HepG2 (cell line): Measurements from ENCODE around the gene DNAJC5. TPM values are rescaled to one million over a fixed set of nuclear protein-coding genes. Genes with fewer than 3 reads are reported as not detected.
A peak's percentile ranks its signal among the peaks of the same experiment; 100 is the strongest.

Source experiments
- ATAC-seq: fragments of 200-7000 bp; cut with Tn5 transposase; 3 replicates; pipeline ENCODE4 v1.9.1; 2020; ENCODE audit warnings: mild to moderate bottlenecking, moderate library complexity
- BruUV-seq: library from RNA; stranded (reverse); fragments of 400-500 nt; replicated peaks from 2 replicates; lab custom pipeline; 2021; lab: Mats Ljungman, UMichigan
- CTCF ChIA-PET: fragments of 300-600 bp; formaldehyde crosslinking; extraction: SDS; loops from one replicate; lab custom pipeline; 2021; ENCODE audit warnings: low total read pairs, inconsistent platforms, low intra/inter-chr PET ratio; lab: Yijun Ruan, JAX
- POLR2A ChIA-PET: fragments of 350-600 bp; sonication (Branson Sonifier 250); formaldehyde crosslinking; loops from one replicate; lab custom pipeline; 2020; ENCODE audit warnings: antibody characterized with exemption, inconsistent platforms; lab: Yijun Ruan, JAX
- DNase-seq: peaks from one replicate; pipeline ENCODE4 v3.0.0-alpha.2; 2015; ENCODE audit warnings: low spot score
- FAIRE-seq: peaks from 3 replicates; lab custom pipeline; 2011; peaks lifted over from hg19 to GRCh38; lab: Jason Lieb, UNC
- H2AFZ ChIP-seq: one replicate; pipeline ENCODE4 v1.6.1; 2011; ENCODE audit warnings: low read length, inconsistent platforms
- H3K27ac ChIP-seq: fragments of 300-600 bp; 3 replicates; pipeline ENCODE4 v1.8.0; 2011; ENCODE audit warnings: mixed run types, mild to moderate bottlenecking, mixed read lengths, low read length, inconsistent platforms; ENCODE audit not compliant: insufficient read depth; ENCODE audit errors: extremely low read length
- H3K27me3 ChIP-seq, 2 experiments: fragments of 200-600 bp in 1 of 2; 2 replicates in 1 of 2; 3 replicates in 1 of 2; pipeline versions ENCODE4 v1.6.0 to v1.8.0; 2011; ENCODE audit warnings: low read length in 2 of 2, mild to moderate bottlenecking in 2 of 2, moderate library complexity in 2 of 2, inconsistent platforms in 1 of 2; ENCODE audit not compliant: insufficient read depth in 2 of 2, control insufficient read depth in 1 of 2
- H3K36me3 ChIP-seq, 2 experiments: fragments of 200-600 bp in 1 of 2; replicated peaks in 1 of 2; 2 replicates in 1 of 2; 3 replicates in 1 of 2; pipeline versions ENCODE4 v1.5.1 to v1.8.0; 2011; ENCODE audit warnings: low read length in 2 of 2, inconsistent platforms in 1 of 2; ENCODE audit not compliant: insufficient read depth in 2 of 2, control insufficient read depth in 1 of 2
- H3K4me1 ChIP-seq: 2 replicates; pipeline ENCODE4 v1.5.1; 2012; ENCODE audit warnings: low read length, inconsistent platforms; ENCODE audit not compliant: insufficient read depth
- H3K4me2 ChIP-seq: 2 replicates; pipeline ENCODE4 v1.6.0; 2011; ENCODE audit warnings: low read depth, low read length, inconsistent platforms
- H3K4me3 ChIP-seq, 3 experiments: fragments of 200-600 bp in 1 of 3; sonication (generic), shearing (Covaris generic) in 1 of 3; replicated peaks in 1 of 3; 2 replicates each; pipeline ENCODE4 v1.5.1; 2011 to 2016; ENCODE audit warnings: low read length in 3 of 3, inconsistent platforms in 2 of 3, low read depth in 2 of 3, mild to moderate bottlenecking in 2 of 3, control low read depth in 1 of 3, mixed read lengths in 1 of 3; ENCODE audit not compliant: insufficient read depth in 1 of 3
- H3K79me2 ChIP-seq: one replicate; pipeline ENCODE4 v1.6.1; 2011; ENCODE audit warnings: low read length, inconsistent platforms; ENCODE audit not compliant: insufficient read depth
- H3K9ac ChIP-seq: 2 replicates; pipeline ENCODE4 v1.6.0; 2011; ENCODE audit warnings: mild to moderate bottlenecking, low read depth, low read length, inconsistent platforms; ENCODE audit not compliant: insufficient read depth
- H3K9me3 ChIP-seq: 2 replicates; pipeline ENCODE4 v1.5.1; 2012; ENCODE audit warnings: mild to moderate bottlenecking, low read length
- H4K20me1 ChIP-seq: 2 replicates; pipeline ENCODE4 v1.6.0; 2011; ENCODE audit warnings: inconsistent platforms, mild to moderate bottlenecking, low read length, moderate library complexity; ENCODE audit not compliant: insufficient read depth
- POLR2A ChIP-seq, 2 experiments: IDR thresholded peaks; 2 replicates each; pipeline ENCODE4 v1.6.1; 2011; ENCODE audit warnings: low read depth in 2 of 2, low read length in 2 of 2, mild to moderate bottlenecking in 1 of 2, moderate library complexity in 1 of 2; ENCODE audit not compliant: insufficient read depth in 1 of 2
- POLR2G ChIP-seq: fragments of 200-400 bp; formaldehyde crosslinking; IDR thresholded peaks from 2 replicates; pipeline ENCODE4 v1.6.1; 2018; ENCODE audit warnings: mild to moderate bottlenecking, low read depth, low read length, moderate library complexity
- RBM22 ChIP-seq: fragments of 200-400 bp; formaldehyde crosslinking; optimal IDR thresholded peaks from 2 replicates; pipeline ENCODE3; 2017; ENCODE audit warnings: mild to moderate bottlenecking, low read length, moderate library complexity
- SP4 ChIP-seq: sonication (generic); formaldehyde crosslinking; IDR thresholded peaks from 2 replicates; pipeline ENCODE4 v1.8.1; 2023; ENCODE audit warnings: mild to moderate bottlenecking, missing genetic modification reagents
- ZBTB38 ChIP-seq: sonication (generic); formaldehyde crosslinking; IDR thresholded peaks from 2 replicates; pipeline ENCODE4 v1.5.1; 2020; ENCODE audit warnings: mild to moderate bottlenecking, missing genetic modification reagents
- ZNF589 ChIP-seq: sonication (generic); formaldehyde crosslinking; conservative IDR thresholded peaks from 2 replicates; pipeline ENCODE4 v1.8.0; 2022; ENCODE audit warnings: mild to moderate bottlenecking, moderate library complexity, missing genetic modification reagents
- ZNF83 ChIP-seq: sonication (generic); formaldehyde crosslinking; IDR thresholded peaks from 2 replicates; pipeline ENCODE4 v1.4.0; 2020; ENCODE audit warnings: missing genetic modification reagents, mild to moderate bottlenecking, borderline replicate concordance
- WGBS: methylation state at CpG from one replicate; pipeline ENCODE4 v1.1.6; 2017; ENCODE audit warnings: low lambda C conversion rate; 5-methylcytosine and 5-hydroxymethylcytosine counted together
- in situ Hi-C: cut with HindIII; loops from 2 replicates; pipeline ENCODE4 v1.10.0; 2017; ENCODE audit warnings: low pct_unique_long_range_greater_than_20kb; ENCODE audit not compliant: extremely low pct_ligation_motif_present
- intact Hi-C: fragments of 100-400 bp; cut with micrococcal nuclease; formaldehyde crosslinking; loops from one replicate; pipeline ENCODE4 v1.10.0; 2022; ENCODE audit not compliant: unreplicated experiment
- polyA plus RNA-seq, 8 experiments: library from polyadenylated mRNA; depleted of rRNA in 3 of 8; stranded (reverse) in 7 of 8; unstranded in 1 of 8; fragments of >200 nt; fragmentation: Illumina TruSeq in 4 of 8; extraction: Trizol in 4 of 8; gene quantifications; 2 replicates each; pipeline versions ENCODE4 v1.2.1 to v1.2.3, GENCODE V29; 2011 to 2016; ENCODE audit warnings: low read depth in 4 of 8, missing spikeins in 1 of 8, mixed read lengths in 1 of 8; ENCODE audit not compliant: insufficient read depth in 1 of 8
- total RNA-seq, 5 experiments: library from RNA; depleted of rRNA; stranded (reverse); fragments of >200 nt; fragmentation: Illumina TruSeq; extraction: Trizol; gene quantifications; 2 replicates each; pipeline ENCODE4 v1.2.3, GENCODE V29; 2016; ENCODE audit warnings: low read depth in 1 of 5

The DNAJC5 gene
- total and polyA plus RNA-seq, 2 of the 13 experiments (the other 11 are each of a cell fraction or from before 2014, with no cell fraction given): 42.8 to 64.5 TPM

DNA sequence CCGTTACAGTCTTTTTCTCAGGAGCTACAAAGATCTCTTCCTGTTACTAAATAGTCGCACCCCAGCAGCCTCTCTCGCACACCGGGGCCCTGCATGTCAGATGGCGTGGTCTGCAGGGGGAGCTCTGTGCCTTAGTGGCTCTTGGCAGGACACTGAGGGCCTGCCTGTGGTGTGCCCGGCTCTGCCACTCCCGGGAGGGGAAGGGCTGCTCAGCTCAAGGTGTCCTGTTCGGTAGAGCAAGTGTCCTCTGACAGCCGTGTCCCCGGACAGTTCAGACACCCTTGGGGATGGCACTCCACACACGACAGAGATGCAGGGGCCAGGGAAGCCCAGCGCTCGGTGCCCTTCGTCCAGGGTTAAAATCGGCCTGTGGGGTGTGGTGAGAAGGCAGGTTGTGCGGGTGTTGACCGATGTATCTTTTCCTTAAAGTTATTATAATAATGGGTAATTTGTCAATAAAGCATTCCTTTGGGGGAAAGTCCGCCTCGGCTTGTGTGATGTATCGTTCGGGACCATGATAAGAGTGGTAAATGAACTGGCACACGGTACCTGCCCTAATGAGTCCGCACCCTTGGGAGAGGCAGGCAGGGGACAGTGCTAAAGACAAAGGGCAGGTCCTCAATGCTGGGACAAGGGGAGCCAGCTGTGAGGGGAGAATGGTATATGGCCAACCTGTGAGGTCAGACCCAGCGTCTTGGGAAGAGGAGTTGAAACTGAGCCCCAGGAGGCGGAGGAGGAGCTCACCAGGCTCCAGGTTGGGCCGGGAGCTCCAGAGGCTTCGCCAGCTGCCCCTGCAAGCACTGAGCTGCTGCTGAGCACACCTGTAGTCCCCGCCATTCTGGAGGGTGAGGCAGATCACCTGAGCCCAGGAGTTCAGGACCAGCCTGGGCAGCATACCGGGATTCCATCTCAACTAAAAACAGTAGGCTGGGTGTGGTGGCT lies 3.6 kb upstream of the DNAJC5 start (continued):
- TF ChIP-seq ZNF83 (CRISPR knock-in tag) (no peak), ZBTB38 (CRISPR knock-in tag) (peak; percentile 41; the same call in 1 of the 2 replicates)

DNA sequence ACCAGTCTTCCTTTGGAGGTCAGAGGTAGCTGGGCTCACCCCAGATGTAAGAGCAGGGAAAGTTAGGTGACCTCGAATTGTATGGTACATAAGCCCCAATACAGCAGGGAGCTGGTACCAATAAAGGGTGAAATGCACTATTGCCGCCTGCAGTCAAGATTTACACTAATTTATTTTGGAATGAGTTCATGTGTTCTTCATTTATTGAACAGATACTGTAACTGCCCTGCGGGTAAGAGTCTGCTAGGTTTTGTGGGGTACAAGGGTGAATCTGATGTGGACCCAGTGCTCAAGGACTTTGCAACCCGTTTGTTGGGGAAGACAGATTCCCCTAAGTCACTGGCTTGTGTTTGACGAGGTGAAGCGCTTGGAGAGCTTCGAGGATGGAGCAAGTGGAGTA lies 2.5 kb upstream of the DNAJC5 start:
- 90% methylated on average over 7 of the region's 7 CpGs for WGBS
- ATAC-seq: no peak
- Histone ChIP-seq H3K4me3 (no peak overlapping the region), H3K4me2 (no peak overlapping the region), H3K27me3 (no peaks in the 10 kb centered on the region; a peak in 1 of 5 replicates), H3K4me1 (peaks cover 18% of the 10 kb centered on the region), H3K9me3 (no peaks in the 10 kb centered on the region), H3K9ac (no peak overlapping the region), H4K20me1 (peaks cover 19% of the 10 kb centered on the region; the same call in 1 of the 2 replicates), H2AFZ (no peak overlapping the region), H3K36me3 (peaks cover 24 to 41% of the 10 kb centered on the region in 2 experiments), H3K79me2 (peaks cover 18% of the 10 kb centered on the region), H3K27ac (no peak overlapping the region)
- POLR2A ChIA-PET: interaction anchor here (1.8 kb wide), 1 partner anchor 27 kb away, joined by 6 read pairs; the partner anchor contains the start of gene TPD52L2
- no peak for FAIRE-seq
- CTCF ChIA-PET: no interaction called here
- no peak for DNase-seq
- TF ChIP-seq SP4 (CRISPR knock-in tag): no peak
- TF ChIP-seq RBM22: peak; percentile 61
- TF ChIP-seq POLR2A (IDR thresholded peaks at IDR 0.05; ENCODE audit: insufficient read depth in 1 of 2, low read depth in 2 of 2, low read length in 2 of 2): 0 out of 4 replicates have a peak, but pooled peaks of 1 of the 2 experiments have one; percentile 23
- TF ChIP-seq POLR2G: peak; percentile 59
- no peak for TF ChIP-seq ZNF589 (CRISPR knock-in tag)
- intact Hi-C loops (no loop called here), in situ Hi-C loops (no loop called here)
- BruUV-seq: no TSS peak
